Kidney epithelial cell (primary cell): ENCODE results near the gene DRG2. TPM values are rescaled to one million over a fixed set of nuclear protein-coding genes. Genes with fewer than 3 reads are reported as not detected.

Experiments
- DNase-seq: peaks from one replicate; pipeline ENCODE4 v3.0.0-alpha.2; 2010; ENCODE audit warnings: low read depth
- H3K27me3 ChIP-seq: 2 replicates; pipeline ENCODE4 v1.6.0; 2011; ENCODE audit warnings: low read length; ENCODE audit not compliant: control insufficient read depth, insufficient read depth
- H3K36me3 ChIP-seq: 2 replicates; pipeline ENCODE4 v1.5.1; 2011; ENCODE audit warnings: low read length; ENCODE audit not compliant: control insufficient read depth, insufficient read depth
- H3K4me3 ChIP-seq: 2 replicates; pipeline ENCODE4 v1.5.1; 2011; ENCODE audit warnings: low read depth, mild to moderate bottlenecking, control low read depth, low read length
- total RNA-seq: library from RNA; depleted of rRNA; stranded (reverse); fragments of >200 nt; gene quantifications from 2 replicates; pipeline ENCODE4 v1.2.3, GENCODE V29; 2015
- TF ChIP-seq, protein P1 (sequence below): IDR thresholded peaks from 2 replicates; pipeline ENCODE4 v1.5.1; 2011; ENCODE audit warnings: mild to moderate bottlenecking, moderate library complexity, low read length, control low read depth, inconsistent platforms; ENCODE audit not compliant: insufficient read depth, poor library complexity, severe bottlenecking

The DRG2 gene
- total RNA-seq, 1 donor from 2014 or later, result 40.0 TPM

DNA sequence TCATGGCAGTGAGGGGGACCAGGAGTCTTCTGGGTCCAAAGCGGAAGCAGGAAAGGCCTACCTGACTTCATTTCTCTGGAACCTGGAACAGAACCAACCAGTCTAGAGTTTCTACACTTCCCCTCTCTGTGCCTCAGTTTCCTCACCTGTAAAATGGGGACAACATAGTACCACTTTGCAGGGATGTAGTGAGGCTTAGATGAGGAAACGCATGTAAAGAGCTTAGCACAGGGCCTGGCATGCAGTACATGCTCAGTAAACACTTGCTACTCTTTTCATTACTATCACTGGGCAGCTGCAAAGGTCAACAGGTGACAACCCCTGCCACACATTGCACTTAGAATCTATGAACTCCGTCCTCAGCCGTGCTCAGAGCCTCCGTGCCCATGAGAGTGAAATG, 45.0 kb downstream of the DRG2 start:
- Histone ChIP-seq H3K27me3 (peaks cover 5% of the 10 kb centered on the region), H3K36me3 (no peaks in the 10 kb centered on the region), H3K4me3 (no peak overlapping the region)
- no peak for DNase-seq
- TF ChIP-seq, protein P1, sequence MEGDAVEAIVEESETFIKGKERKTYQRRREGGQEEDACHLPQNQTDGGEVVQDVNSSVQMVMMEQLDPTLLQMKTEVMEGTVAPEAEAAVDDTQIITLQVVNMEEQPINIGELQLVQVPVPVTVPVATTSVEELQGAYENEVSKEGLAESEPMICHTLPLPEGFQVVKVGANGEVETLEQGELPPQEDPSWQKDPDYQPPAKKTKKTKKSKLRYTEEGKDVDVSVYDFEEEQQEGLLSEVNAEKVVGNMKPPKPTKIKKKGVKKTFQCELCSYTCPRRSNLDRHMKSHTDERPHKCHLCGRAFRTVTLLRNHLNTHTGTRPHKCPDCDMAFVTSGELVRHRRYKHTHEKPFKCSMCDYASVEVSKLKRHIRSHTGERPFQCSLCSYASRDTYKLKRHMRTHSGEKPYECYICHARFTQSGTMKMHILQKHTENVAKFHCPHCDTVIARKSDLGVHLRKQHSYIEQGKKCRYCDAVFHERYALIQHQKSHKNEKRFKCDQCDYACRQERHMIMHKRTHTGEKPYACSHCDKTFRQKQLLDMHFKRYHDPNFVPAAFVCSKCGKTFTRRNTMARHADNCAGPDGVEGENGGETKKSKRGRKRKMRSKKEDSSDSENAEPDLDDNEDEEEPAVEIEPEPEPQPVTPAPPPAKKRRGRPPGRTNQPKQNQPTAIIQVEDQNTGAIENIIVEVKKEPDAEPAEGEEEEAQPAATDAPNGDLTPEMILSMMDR, result no peak

DNA sequence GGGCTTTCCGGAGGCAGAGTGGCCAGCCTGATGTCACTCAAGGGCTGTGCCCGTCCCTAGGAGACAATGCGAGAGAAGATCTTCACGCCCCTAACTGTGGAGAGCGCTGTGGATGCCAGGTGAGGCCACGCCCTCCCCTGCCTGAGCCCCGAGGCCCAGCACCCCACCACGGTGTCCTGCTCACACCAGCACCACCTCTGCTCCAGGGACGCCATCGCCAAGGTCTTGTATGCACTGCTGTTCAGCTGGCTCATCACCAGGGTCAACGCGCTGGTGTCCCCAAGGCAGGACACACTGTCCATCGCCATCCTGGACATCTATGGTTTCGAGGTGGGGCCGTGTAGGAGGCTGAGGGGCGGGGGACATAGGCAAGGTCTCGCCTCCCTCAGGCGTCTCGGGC, 48.6 kb downstream of the DRG2 start:
- H3K36me3 ChIP-seq, result no peaks in the 10 kb centered on the region
- TF ChIP-seq, protein P1, result no peak
- no peak for DNase-seq
- peaks cover 3% of the 10 kb centered on the region for H3K27me3 ChIP-seq
- H3K4me3 ChIP-seq, result no peak overlapping the region

DNA sequence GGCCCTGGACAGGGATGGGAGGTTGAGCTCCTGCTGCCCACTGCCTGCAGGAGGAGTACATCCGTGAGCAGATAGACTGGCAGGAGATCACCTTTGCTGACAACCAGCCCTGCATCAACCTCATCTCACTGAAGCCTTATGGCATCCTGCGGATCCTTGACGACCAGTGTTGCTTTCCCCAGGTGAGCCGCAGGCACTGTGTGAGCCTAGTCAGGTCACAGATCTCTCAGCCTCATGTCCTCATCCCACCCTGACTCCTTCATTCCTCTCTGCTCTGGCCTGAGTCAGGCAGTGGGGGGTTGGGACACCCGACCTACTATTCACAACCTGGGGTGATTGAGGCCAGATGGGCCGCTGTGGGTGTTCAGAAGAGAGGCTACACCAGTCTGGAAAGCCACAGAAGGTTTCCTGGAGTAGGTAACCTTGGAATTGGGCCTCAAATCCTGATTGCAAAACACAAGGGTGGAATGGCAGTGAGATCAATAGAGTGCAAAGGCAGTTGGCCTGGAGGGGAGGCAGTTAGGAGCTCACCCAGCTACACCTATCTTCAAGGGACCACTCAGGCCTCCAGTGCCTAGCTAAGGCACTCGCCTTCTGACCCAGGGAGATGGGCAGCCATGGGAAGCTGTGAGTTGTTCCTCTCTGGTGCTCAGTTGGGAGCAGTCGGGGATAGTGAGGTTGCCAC, 50.5 kb downstream of the DRG2 start:
- TF ChIP-seq, protein P1, result no peak
- Histone ChIP-seq H3K36me3 (no peaks in the 10 kb centered on the region), H3K27me3 (peaks cover 3% of the 10 kb centered on the region), H3K4me3 (no peak overlapping the region)
- DNase-seq, result no peak

DNA sequence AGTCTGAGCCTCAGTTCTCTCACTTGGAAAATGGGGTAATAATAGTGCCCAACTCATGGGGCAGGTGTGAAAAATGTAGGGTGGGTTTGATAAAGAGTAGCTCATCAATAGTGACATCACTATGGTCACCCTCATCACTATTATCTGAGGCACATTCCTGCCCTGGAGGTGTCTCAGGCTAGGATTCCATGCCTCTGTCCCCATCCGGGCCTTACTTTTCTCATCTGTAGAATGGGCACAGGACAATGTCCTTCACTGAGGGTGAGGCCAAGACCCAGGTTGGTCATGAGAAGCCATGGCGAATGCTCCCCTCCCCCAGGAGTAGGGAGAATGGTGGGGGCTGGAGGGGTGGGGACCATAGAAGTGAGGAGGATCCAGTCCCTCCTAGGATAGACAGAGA, 51.3 kb downstream of the DRG2 start:
- TF ChIP-seq, protein P1, result no peak
- Histone ChIP-seq H3K4me3 (no peak overlapping the region), H3K36me3 (no peaks in the 10 kb centered on the region), H3K27me3 (peaks cover 3% of the 10 kb centered on the region)
- no peak for DNase-seq

DNA sequence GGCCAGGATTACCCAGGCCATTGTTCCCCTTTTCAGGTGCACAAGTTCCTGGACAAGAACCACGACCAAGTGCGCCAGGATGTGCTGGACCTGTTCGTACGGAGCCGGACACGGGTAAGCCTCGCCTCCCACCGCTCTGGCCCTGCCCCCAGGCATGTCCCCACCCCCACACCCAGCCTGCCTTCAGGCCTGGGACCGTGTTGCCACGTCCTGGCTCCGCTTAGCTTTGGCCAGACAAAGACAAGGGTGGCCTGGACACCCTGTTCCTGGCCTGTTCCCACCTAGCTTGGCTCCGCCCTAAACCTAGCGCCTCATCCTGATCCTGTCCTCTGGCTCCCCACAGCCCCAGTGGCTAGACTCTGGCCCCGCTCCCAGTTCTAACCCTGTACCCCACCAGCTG, 51.8 kb downstream of the DRG2 start:
- Histone ChIP-seq H3K36me3 (no peaks in the 10 kb centered on the region), H3K4me3 (no peak overlapping the region), H3K27me3 (peaks cover 3% of the 10 kb centered on the region)
- no peak for DNase-seq
- TF ChIP-seq, protein P1, result no peak

DNA sequence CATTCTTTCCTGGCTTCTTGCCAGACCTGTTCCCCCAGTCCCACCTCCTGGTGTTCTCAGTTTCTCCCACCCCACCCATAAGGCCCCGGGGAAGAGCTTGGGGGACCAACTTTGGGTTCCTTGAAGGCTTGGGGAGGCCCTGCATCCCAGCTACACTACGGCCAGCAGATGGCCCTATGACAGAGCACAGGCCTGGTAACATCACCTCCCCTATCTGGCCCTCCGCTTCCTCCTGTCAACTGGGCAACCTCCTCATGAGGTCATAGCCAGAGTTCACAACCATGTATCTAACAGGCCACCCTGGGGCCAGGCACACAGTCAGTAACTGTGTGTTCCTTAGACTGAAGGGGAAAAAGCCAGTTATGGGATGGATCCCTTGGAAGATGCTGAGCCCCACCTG, 52.2 kb downstream of the DRG2 start:
- no peak for DNase-seq
- TF ChIP-seq, protein P1, result peak; percentile 22
- Histone ChIP-seq H3K27me3 (peaks cover 3% of the 10 kb centered on the region), H3K4me3 (no peak overlapping the region), H3K36me3 (no peaks in the 10 kb centered on the region)
